GM19043 (cell line): Measurements from ENCODE around the gene SLC9C1.

Experiments
- ATAC-seq: cut with Tn5 transposase; IDR thresholded peaks from one replicate; pipeline ENCODE4 v1.9.1; 2021; ENCODE audit warnings: low read depth; ENCODE audit not compliant: unreplicated experiment

Gene SLC9C1

GRCh38 chr3:112293368-112294321 lies at the start of gene SLC9C1:
SLC9C1 (minus strand) TSS chr3:112294216; CDS start chr3:112286791, 7,425 bp downstream.
- ATAC-seq, result peak; percentile 57

- ATAC-seq, result no peak
These were observed 47.4 kb upstream of the SLC9C1 start for GRCh38 chr3:112341386-112341785.

- no peak for ATAC-seq
These were observed 45.6 kb upstream of the SLC9C1 start for GRCh38 chr3:112339609-112340008.

- ATAC-seq, result no peak
These were observed 45.1 kb upstream of the SLC9C1 start for GRCh38 chr3:112339134-112339533.

GRCh38 chr3:112338727-112339056 lies 44.7 kb upstream of the SLC9C1 start:
- no peak for ATAC-seq

GRCh38 chr3:112338021-112338726 lies 44.2 kb upstream of the SLC9C1 start:
- ATAC-seq, result no peak

GRCh38 chr3:112335434-112335781 lies 41.4 kb upstream of the SLC9C1 start:
- no peak for ATAC-seq

- ATAC-seq, result no peak
These were observed 40.8 kb upstream of the SLC9C1 start for GRCh38 chr3:112334691-112335433.

GRCh38 chr3:112333381-112334317 lies 39.6 kb upstream of the SLC9C1 start:
- ATAC-seq, result peak; percentile 35

- peak; percentile 62 for ATAC-seq
These were observed 39.0 kb upstream of the SLC9C1 start, which contains the start of gene CD200 for GRCh38 chr3:112333002-112333380. CD200 (plus strand) TSS chr3:112333156; CDS start chr3:112333213, 57 bp downstream.

GRCh38 chr3:112331851-112332250 lies 37.8 kb upstream of the SLC9C1 start:
- no peak for ATAC-seq

GRCh38 chr3:112327371-112327951 lies 33.4 kb upstream of the SLC9C1 start:
- ATAC-seq, result peak; percentile 98

GRCh38 chr3:112321867-112322652 lies 28.0 kb upstream of the SLC9C1 start:
- no peak for ATAC-seq

GRCh38 chr3:112320691-112321090 lies 26.7 kb upstream of the SLC9C1 start:
- no peak for ATAC-seq

- ATAC-seq, result no peak
These were observed 25.7 kb upstream of the SLC9C1 start for GRCh38 chr3:112319516-112320276.

GRCh38 chr3:112315791-112316190 lies 21.8 kb upstream of the SLC9C1 start:
- ATAC-seq, result no peak

GRCh38 chr3:112314649-112315048 lies 20.6 kb upstream of the SLC9C1 start:
- no peak for ATAC-seq
